A673 (cell line): ENCODE results near the gene PTPRK.

Experiments
- EZH2 ChIP-seq: fragments of 200-600 bp; sonication (generic); IDR thresholded peaks from 2 replicates; pipeline ENCODE4 v1.6.1; 2017; ENCODE audit warnings: borderline replicate concordance, low read depth, mild to moderate bottlenecking, mixed read lengths, antibody characterized with exemption, low read length; ENCODE audit not compliant: poor library complexity, severe bottlenecking
- TF ChIP-seq, protein P1 (sequence below): fragments of 300-800, 200-600 bp; sonication (generic); conservative IDR thresholded peaks from 2 replicates; pipeline ENCODE4 v1.5.1; 2017; ENCODE audit warnings: low read depth, mild to moderate bottlenecking, antibody characterized with exemption, low read length, moderate library complexity, mixed read lengths

DNA sequence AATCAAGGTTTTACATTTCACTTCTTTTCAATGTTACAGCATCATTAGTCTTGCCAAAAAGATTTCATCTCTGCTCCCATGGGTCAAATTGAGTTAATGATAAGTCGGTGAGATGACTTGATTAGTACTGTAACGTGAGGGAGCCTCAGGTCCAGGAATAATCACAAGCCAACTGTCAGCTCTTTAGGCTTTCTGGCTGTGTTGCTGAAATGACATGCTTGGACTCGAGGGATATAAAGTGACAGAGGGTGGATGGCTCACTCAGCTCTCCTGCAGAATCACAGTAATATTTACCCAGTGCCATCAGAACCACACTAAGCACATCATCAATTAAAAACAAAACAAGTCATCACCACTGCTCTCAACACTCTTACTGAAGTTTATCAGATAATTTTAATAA, 423.4 kb downstream of the PTPRK start:
- TF ChIP-seq, protein P1, sequence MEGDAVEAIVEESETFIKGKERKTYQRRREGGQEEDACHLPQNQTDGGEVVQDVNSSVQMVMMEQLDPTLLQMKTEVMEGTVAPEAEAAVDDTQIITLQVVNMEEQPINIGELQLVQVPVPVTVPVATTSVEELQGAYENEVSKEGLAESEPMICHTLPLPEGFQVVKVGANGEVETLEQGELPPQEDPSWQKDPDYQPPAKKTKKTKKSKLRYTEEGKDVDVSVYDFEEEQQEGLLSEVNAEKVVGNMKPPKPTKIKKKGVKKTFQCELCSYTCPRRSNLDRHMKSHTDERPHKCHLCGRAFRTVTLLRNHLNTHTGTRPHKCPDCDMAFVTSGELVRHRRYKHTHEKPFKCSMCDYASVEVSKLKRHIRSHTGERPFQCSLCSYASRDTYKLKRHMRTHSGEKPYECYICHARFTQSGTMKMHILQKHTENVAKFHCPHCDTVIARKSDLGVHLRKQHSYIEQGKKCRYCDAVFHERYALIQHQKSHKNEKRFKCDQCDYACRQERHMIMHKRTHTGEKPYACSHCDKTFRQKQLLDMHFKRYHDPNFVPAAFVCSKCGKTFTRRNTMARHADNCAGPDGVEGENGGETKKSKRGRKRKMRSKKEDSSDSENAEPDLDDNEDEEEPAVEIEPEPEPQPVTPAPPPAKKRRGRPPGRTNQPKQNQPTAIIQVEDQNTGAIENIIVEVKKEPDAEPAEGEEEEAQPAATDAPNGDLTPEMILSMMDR: no peak
- no peak for TF ChIP-seq EZH2
